Measurements from ENCODE around the gene PPIP5K2.
A peak's percentile ranks its signal among the peaks of the same experiment; 100 is the strongest.
"Not testable (repeated sequence)": the region's sequence is repeated elsewhere in the genome, so short reads cannot be mapped to it uniquely, and the experiment has no call there.

PPIP5K2 gene

GRCh38 chr5:103210952-103211351 lies 90.9 kb downstream of the PPIP5K2 start:
- DNase-seq: no peak

DNA sequence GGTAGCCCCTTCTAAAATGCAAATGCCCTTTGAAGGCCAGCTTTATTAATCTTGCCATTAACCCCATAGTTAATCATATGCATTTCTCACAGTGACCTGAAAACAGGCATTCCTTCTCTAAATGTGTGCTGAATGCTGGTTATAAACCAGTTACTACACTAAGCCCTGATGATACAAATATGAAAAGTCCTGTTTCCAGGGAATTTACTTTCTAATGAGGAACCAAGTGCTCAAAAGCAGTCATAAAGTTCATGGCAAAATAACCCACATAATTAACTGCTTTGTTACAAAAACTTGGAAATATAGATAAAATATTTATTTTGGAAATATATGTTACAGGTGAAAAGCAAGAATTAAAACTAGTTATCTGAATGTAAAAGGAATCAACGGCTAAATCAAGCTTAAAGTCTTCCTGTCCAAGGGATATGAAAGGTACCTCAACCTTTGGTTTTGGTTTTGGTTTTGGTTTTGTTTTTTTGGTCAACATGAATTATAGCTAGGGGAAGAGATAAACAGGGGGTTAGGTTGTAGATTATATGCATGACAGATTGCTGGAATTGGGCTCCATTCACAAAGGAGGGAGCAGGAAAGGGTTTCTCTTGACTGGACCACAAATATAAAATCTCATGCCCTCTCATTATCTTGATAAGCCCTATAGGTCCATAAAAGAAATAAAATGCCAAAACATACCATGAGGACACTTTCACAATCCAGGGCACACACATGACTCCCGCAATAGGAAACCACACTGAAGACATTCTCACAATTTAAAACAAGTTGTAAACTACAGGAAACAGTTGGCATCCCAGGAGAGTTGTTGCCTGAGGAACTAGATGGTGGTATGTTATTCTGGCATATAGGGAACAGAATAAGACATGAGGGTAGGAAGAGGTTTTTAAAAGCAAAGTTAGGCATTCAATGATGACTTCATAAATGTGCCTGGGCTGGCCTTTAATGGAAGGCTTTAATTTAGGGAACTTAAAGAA lies 91.8 kb downstream of the PPIP5K2 start:
- no peak for DNase-seq

- DNase-seq: no peak
Measured at GRCh38 chr5:103216137-103216536, 96.0 kb downstream of the PPIP5K2 start.

DNA sequence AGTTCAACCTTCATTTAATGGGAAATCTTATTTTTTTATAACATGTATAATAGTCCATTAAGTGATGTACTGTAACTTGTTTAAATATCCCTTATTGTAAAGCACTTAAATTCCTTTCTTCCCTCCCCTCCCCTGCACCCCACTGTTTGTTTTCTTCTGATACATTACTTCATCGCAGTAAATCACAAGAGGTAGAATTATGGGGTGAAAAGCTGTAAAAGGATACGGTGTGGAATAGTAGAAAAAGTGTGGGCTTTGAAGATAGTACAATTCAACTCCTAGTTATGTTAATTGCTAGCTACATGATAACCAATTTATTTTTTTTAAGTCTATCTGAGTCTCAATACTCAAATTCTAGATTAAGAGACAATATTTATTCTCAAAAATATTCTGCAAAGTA lies 96.6 kb downstream of the PPIP5K2 start:
- no peak for DNase-seq

DNA sequence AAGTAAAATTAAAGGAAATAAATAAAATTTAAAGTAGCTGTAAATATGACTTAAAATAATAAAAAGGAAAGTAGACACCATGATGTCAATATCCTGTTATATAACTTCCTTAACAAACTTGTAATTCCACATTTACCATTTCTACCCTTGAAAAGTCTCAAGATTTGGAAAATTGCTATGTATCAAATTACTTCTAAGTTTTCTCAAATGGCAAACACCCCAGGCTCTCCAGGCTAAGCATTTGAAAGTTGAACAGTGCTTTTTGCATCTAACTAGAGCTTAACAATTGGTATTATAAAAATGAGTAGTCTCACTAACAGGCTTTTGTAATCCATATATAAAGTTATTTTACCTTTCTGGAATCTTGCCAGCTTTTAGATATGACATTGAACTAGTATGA lies 97.0 kb downstream of the PPIP5K2 start:
- no peak for DNase-seq

GRCh38 chr5:103218164-103218563 lies 98.1 kb downstream of the PPIP5K2 start:
- DNase-seq: no peak

- DNase-seq: not testable (repeated sequence)
Measured at GRCh38 chr5:103219074-103219473, 99.0 kb downstream of the PPIP5K2 start.

DNA sequence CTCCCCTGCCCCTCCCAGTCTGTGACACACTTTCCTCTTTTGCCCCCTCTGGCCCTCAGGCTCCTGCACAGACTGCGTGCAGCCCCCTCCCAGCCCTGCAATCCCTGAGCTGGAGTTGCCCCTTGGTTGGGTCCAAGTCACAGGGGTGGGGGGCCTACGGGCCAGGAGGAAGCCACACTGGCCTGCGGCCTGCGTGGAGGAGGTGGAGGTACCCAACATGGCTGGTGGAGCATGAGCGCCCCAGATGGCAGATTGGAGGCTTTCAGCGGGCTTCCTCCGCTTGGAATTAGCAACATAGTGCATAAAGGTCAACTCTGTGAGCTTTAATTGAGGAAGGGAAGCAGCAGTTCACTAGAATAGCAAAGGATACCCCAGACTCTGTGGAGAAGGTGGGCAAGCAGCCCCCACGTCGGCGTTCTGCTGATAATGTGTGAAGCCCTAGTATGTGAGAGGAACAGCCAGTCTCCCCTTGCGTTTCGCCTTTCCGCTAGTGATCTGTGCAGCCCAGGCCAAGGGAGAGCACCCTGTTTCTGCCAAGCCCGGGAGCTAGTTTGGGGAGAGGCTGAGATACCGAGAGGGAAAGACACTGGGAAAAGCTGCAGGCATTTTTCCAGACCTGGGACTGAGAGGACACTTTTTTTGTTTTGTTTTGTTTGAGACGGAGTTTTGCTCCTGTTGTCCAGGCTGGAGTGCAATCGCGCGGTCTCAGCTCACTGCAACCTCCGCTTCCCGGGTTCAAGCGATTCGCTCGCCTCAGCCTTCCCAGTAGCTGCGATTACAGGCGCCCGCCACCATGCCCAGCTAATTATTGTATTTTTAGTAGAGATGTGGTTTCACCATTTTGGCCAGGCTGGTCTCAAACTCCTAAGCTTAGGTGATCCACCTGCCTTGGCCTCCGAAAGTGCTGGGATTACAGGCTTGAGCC lies 103.2 kb downstream of the PPIP5K2 start:
- no peak for DNase-seq

DNA sequence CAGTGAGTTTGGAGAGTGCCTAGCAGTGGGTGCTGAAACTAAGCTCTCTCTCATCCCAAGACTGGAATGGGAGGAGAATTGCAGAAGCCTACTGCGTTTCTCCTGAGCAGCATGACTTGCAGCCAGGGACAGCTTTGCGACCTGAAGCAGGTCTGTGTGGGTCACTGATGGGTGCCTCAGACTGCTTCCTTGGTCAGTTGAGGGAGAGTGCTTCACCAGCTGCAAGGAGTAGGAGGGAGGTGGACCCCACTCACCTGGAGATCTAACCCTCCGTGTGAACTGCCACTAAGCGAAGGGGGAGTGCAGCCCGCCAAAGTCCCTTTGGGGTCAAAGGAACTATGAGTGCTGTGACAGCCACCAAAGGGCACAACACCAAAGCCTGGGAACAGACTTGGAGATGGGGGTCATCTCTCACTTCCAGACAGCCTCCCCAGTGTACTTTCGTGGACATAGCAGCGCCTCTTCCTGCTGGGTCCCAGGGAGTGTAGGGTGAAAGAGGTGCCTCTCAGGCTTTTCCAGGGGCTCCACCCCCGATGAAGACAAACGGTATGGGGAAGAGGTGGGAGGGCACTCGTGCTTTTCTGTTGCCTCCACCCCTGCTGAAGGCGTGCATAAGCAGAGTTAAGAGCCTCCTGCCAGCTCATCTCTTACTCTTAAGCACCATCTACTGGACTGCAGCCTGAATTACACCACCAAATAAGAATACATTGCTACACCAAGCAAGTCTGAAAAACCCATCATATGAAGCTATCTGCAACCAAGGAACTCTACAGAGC lies 104.2 kb downstream of the PPIP5K2 start:
- peak; percentile 25 for DNase-seq

DNA sequence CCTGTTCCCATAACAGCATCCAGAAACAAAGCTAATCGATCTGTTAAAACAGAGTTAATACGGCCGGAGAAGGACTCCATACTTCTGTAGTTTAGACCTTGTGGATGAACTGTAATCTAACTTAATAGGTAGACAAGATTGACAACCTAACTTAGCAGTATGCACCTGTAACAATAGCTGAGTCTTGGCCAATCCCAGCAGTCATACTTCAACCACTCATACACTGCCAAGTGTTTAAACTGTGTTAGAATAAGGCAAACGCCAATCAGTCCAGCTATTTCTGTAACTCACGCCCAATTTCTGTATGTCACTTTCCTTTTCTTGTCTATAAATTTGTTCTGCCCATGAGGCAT lies 104.8 kb downstream of the PPIP5K2 start:
- DNase-seq: no peak

DNA sequence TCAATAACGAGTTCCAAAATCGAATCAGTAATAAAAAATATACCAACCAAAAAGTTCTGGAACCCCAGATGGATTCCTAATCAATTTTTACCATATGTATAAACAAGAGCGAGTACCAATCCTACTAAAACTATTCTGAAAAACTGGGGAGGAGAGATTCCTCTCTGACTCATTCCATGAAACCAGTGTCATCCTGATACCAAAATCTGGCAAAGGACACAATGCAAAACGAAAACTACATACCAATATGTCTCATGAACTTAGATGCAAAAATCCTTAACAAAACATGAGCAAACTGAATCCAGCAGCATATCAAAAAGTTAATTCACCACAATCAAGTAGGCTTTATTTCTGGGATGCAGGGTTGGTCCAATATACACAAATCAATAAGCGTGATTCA lies 108.0 kb downstream of the PPIP5K2 start:
- DNase-seq: no peak

DNA sequence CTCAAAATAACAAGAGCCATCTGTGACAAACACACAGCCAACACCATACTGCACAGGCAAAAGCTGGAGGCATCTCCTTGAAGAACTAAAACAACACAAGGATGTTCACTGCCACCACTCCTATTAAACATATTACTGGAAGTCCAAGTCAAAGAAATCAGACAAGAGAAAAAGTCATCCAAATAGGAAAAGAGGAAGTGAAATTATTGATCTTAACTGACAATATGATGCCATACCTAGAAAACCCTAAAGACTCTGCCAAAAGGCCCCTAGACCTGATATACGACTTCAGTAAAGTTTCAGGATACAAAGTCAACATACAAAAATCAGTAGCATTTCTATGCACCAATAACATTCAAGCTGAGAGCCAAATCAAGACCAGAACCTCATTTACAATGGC lies 108.5 kb downstream of the PPIP5K2 start:
- DNase-seq: peak; percentile 54

GRCh38 chr5:103232393-103232999 lies 112.4 kb downstream of the PPIP5K2 start:
- DNase-seq: no peak

DNA sequence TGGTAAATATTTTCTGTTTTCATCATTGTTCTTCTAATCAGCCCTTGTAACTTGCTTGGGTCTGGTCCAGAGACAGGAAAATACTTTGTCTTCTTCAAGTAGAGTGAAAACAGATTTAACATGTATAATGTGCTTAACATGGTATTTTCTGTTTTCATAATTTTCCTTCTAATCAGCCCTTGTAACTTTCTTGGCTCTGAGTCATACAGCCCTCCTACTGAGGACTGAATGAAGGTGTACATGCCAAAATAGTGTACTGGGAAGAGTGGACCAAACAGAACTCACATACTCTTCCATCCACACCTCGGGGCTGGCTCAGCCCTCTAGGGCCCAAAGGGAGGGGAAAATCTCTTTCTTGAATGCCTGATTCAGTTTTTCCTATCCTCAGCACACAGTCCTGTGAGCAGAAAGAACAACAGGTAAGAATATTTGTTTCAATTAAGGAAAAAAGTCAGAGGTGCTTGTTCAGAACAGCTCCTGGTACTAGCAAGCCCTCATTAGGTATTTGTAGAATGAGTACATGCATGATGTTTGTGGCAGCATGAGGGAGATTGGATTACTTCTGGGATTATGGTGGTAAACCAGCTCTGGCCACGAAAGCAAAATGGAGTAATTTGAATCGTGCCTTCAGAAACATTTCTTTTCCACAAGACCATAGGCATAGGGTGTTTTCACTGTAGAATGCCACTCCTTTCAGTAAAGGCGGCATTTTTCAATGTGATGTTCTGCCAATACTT lies 114.3 kb downstream of the PPIP5K2 start:
- DNase-seq: no peak

DNA sequence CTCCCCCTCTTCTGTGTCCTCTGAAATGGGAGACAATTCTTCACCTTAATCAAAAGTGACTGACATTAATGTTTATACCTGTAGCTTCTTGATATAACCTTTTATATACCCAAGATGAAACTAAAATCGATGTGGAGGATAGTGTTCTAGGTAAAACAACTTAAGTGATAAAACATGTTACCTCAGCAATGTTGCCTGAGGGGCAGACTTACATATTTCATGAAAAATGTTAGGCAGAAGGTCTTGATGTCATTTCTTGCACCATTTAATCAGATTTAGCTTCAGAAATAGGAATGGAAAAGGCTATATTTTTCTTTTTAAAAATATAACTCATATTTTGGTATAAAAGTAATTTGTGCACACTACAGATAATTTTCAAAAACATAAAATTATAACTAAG lies 115.8 kb downstream of the PPIP5K2 start:
- no peak for DNase-seq

DNA sequence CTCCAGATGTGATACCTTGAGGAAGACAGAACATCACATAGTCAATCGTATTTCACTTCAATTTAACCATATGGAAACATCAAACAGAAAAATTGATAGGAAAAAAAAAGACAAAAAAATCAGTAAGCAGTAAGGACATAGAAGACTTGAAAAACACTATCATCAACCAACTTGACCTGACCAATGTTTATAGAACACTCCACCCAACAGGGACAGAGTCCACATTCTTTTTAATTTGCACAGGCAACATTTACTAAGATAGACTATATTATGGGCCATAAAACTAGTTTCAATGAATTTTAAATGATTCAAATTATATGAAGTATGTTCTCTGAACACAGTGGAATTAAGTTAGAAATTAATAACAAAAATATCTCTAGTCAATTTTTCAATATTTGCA lies 117.7 kb downstream of the PPIP5K2 start:
- DNase-seq: no peak

DNA sequence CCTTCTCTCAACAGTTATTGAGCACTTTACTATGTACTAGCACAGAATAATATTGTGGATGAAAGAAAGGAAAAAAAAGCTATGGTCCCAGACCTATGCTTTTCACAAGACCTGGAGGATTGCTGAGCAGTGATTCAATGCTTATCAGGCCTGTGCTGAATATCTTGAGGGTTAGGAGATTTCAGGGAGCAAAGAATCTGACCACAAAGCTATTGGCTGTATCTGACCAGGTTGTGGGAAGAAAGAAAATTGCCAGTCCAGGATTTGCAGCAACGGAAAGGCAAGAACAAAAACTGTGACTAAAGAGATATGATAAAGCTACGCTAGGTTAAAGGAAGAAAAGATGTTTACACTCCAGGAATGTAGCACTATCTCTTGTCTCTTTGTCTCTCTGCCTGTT lies 123.6 kb downstream of the PPIP5K2 start:
- DNase-seq: no peak

GRCh38 chr5:103244398-103244797 lies 124.3 kb downstream of the PPIP5K2 start:
- no peak for DNase-seq

DNA sequence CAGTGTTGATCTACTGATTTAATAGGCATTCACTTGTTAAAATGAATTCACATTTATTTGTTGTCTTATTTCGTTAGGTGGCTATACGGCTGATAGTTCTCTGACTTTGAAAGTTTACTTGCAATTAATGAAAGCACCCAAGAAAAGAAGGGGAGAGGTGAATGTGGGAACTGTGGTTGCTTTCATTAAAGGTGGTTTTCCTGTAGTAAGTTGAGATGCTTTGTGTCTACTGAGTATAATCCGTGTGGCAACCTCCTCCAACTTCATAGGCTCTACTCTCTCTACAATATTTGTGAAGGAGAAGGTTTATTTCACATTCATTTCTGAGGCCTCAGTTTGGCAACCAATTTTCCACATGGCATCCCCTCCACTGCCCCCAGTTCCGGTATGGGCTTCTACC lies 125.7 kb downstream of the PPIP5K2 start:
- no peak for DNase-seq

DNA sequence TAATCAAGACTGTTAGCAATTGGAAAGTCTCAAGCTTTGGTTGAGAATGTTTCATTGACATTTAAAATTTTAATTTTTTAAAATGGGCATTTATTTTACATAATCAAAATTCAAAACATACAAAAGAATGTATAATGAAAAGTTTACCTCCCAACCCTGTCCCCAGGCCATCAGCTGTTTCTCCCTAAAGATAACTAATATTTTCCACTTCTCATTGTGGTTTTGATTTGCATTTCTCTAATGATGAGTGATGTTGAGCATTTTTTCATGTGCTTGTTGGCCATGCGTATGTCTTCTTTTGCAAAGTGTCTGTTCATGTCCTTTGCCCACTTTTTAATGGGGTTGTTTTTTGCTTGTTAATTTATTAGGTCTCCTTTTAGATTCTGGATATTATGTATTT lies 127.0 kb downstream of the PPIP5K2 start:
- no peak for DNase-seq

GRCh38 chr5:103249068-103249467 lies 129.0 kb downstream of the PPIP5K2 start:
- no peak for DNase-seq

- DNase-seq: no peak
Measured at GRCh38 chr5:103254921-103255320, 134.8 kb downstream of the PPIP5K2 start.
